ENCODE measurements around the gene MACROD1. TPM values are rescaled to one million over a fixed set of nuclear protein-coding genes. Genes with fewer than 3 reads are reported as not detected.

Gene MACROD1
- total RNA-seq, 4 donors from 2014 or later: 28.8 to 70.7 (median 33.7) TPM

DNA sequence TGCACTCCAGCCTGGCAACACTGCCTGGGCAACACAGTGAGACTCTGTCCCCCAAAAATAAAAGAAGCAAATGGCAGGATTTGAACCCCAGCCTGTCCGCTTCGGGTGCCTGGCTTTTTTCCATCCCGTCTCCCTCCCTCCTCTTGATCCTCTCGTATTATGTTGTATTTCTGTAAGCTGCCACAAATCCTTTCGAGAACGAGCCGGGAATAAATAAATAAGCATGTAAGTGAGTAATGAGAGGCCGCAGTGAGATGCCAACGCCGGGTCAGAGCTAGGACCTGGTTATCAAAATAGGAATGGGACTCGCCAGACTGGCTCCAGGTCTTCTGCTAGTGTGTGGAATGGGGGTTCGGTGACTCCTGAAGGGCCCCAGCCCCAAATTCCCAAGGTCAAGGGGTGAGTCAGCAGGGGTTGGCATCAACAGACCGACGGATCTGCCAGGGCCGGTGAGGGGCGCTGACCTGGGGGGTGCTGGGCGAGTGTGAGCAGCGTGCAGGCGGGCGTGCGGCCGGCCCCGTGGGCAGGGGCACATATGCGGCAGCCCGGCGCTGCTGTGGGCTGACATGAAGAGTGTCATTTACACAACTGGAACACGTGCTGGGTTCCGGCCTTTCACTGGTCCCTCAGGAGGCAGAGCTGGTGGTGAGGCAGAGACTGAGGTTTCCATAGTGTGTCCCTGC lies 82.4 kb downstream of the MACROD1 start:
- Histone ChIP-seq H3K36me3 (no peaks in the 10 kb centered on the region), H3K4me3 (no peak overlapping the region), H3K27me3 (no peaks in the 10 kb centered on the region), H3K27ac (replicated peaks in 1 of 4) (no peak overlapping the region), H3K9me3 (no peaks in the 10 kb centered on the region), H3K4me1 (peaks cover 10 to 22% (median 18%) of the 10 kb centered on the region in 4 donors)
- TF ChIP-seq POLR2A (IDR thresholded peaks at IDR 0.05; ENCODE audit: low read depth) (no peak), EP300 (IDR thresholded peaks at IDR 0.05) (no peak), POLR2AphosphoS5 (IDR thresholded peaks at IDR 0.05) (no peak)
- TF ChIP-seq, protein P1, sequence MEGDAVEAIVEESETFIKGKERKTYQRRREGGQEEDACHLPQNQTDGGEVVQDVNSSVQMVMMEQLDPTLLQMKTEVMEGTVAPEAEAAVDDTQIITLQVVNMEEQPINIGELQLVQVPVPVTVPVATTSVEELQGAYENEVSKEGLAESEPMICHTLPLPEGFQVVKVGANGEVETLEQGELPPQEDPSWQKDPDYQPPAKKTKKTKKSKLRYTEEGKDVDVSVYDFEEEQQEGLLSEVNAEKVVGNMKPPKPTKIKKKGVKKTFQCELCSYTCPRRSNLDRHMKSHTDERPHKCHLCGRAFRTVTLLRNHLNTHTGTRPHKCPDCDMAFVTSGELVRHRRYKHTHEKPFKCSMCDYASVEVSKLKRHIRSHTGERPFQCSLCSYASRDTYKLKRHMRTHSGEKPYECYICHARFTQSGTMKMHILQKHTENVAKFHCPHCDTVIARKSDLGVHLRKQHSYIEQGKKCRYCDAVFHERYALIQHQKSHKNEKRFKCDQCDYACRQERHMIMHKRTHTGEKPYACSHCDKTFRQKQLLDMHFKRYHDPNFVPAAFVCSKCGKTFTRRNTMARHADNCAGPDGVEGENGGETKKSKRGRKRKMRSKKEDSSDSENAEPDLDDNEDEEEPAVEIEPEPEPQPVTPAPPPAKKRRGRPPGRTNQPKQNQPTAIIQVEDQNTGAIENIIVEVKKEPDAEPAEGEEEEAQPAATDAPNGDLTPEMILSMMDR (IDR thresholded peaks at IDR 0.05): no peak
- no peak for DNase-seq (ENCODE audit: extremely low spot score)
- intact Hi-C loops (cut with DNase I): no loop called here
- WGBS: 83% methylated on average over 27 of the region's 28 CpGs

- no peaks in the 10 kb centered on the region for H3K9me3 ChIP-seq
- no peak for TF ChIP-seq EP300 (IDR thresholded peaks at IDR 0.05)
- no peak for TF ChIP-seq POLR2A (IDR thresholded peaks at IDR 0.05; ENCODE audit: low read depth)
- TF ChIP-seq POLR2AphosphoS5 (IDR thresholded peaks at IDR 0.05): no peak
- TF ChIP-seq, protein P1 (IDR thresholded peaks at IDR 0.05): no peak
- no peak overlapping the region for H3K27ac ChIP-seq (replicated peaks in 1 of 4)
- no peak for DNase-seq (ENCODE audit: extremely low spot score)
- H3K4me1 ChIP-seq: peaks cover 15 to 19% (median 18%) of the 10 kb centered on the region in 4 donors
- intact Hi-C loops (cut with DNase I): no loop called here
- WGBS: 88% methylated on average over 27 of the region's 27 CpGs
- no peaks in the 10 kb centered on the region for H3K27me3 ChIP-seq
- H3K4me3 ChIP-seq: no peak overlapping the region
- no peaks in the 10 kb centered on the region for H3K36me3 ChIP-seq
Measured at GRCh38 chr11:64081745-64082442, 84.0 kb downstream of the MACROD1 start.

- TF ChIP-seq, protein P1 (IDR thresholded peaks at IDR 0.05): no peak
- TF ChIP-seq POLR2AphosphoS5 (IDR thresholded peaks at IDR 0.05): no peak
- TF ChIP-seq EP300 (IDR thresholded peaks at IDR 0.05): no peak
- TF ChIP-seq POLR2A (IDR thresholded peaks at IDR 0.05; ENCODE audit: low read depth): no peak
- intact Hi-C loops (cut with DNase I): no loop called here
- DNase-seq (ENCODE audit: extremely low spot score): no peak
- Histone ChIP-seq H3K27me3 (no peaks in the 10 kb centered on the region), H3K36me3 (no peaks in the 10 kb centered on the region), H3K4me3 (no peak overlapping the region), H3K9me3 (no peaks in the 10 kb centered on the region), H3K4me1 (peaks cover 0 to 11% (median 7%) of the 10 kb centered on the region in 4 donors), H3K27ac (replicated peaks in 1 of 4) (no peak overlapping the region)
- WGBS: 92% methylated on average over 10 of the region's 10 CpGs
Measured at GRCh38 chr11:64080390-64080789, 85.5 kb downstream of the MACROD1 start.

- H3K36me3 ChIP-seq: no peaks in the 10 kb centered on the region
- H3K9me3 ChIP-seq: no peaks in the 10 kb centered on the region
- no peak overlapping the region for H3K27ac ChIP-seq (replicated peaks in 1 of 4)
- peaks cover 6 to 11% (median 8%) of the 10 kb centered on the region in 4 donors for H3K4me1 ChIP-seq
- 77% methylated on average over 11 of the region's 13 CpGs for WGBS
- no peak overlapping the region for H3K4me3 ChIP-seq
- H3K27me3 ChIP-seq: no peaks in the 10 kb centered on the region
- no peak for DNase-seq (ENCODE audit: extremely low spot score)
- intact Hi-C loops (cut with DNase I): no loop called here
- TF ChIP-seq POLR2A (IDR thresholded peaks at IDR 0.05; ENCODE audit: low read depth) (no peak), POLR2AphosphoS5 (IDR thresholded peaks at IDR 0.05) (no peak), EP300 (IDR thresholded peaks at IDR 0.05) (no peak)
- TF ChIP-seq, protein P1 (IDR thresholded peaks at IDR 0.05): no peak
Measured at GRCh38 chr11:64078905-64079304, 87.0 kb downstream of the MACROD1 start.

Data from esophagus muscularis mucosa (tissue), 4 donors.